B cell (primary cell): ENCODE data around the gene DNTTIP2. TPM values are rescaled to one million over a fixed set of nuclear protein-coding genes. Genes with fewer than 3 reads are reported as not detected.
A peak's percentile ranks its signal among the peaks of the same experiment; 100 is the strongest.

Experiments
- ATAC-seq: fragments of 200-7000 bp; cut with Tn5 transposase; one replicate; pipeline ENCODE4 v1.10.0; 2021; ENCODE audit warnings: low read depth, mild to moderate bottlenecking, moderate number of reproducible peaks, moderate library complexity
- CTCF ChIA-PET: fragments of 350-600 bp; sonication (Branson Sonifier 250); formaldehyde crosslinking; loops from one replicate; lab custom pipeline; 2021; ENCODE audit warnings: antibody characterized with exemption, inconsistent platforms; lab: Charles Lee
- POLR2A ChIA-PET: fragments of 350-600 bp; sonication (Branson Sonifier 250); formaldehyde crosslinking; loops from one replicate; lab custom pipeline; 2021; ENCODE audit warnings: antibody characterized with exemption; lab: Charles Lee
- DNase-seq: peaks from one replicate; pipeline ENCODE4 v3.0.0; 2013
- H2AFZ ChIP-seq: 2 replicates; pipeline ENCODE4 v1.6.1; 2012; ENCODE audit warnings: mild to moderate bottlenecking, low read depth, low read length; ENCODE audit not compliant: insufficient read depth, poor library complexity, severe bottlenecking
- H3K27ac ChIP-seq, 2 donors: 1 replicate in 1 of 2; 2 replicates in 1 of 2; pipeline ENCODE4 v1.5.1; 2012 to 2013; ENCODE audit warnings: low read length in 2 of 2, mild to moderate bottlenecking in 2 of 2, moderate library complexity in 1 of 2
- H3K27me3 ChIP-seq, 4 experiments: fragments of 200-600 bp in 1 of 4; sonication (generic) in 1 of 4; replicated peaks in 1 of 4; 1 replicate in 2 of 4; 2 replicates in 2 of 4; pipeline versions ENCODE4 v1.6.1 to v1.7.0; 2013 to 2016; ENCODE audit warnings: low read length in 3 of 4, mild to moderate bottlenecking in 2 of 4, mixed read lengths in 1 of 4, moderate library complexity in 1 of 4; ENCODE audit not compliant: insufficient read depth in 4 of 4, control insufficient read depth in 3 of 4; ENCODE audit errors: control extremely low read depth in 1 of 4
- H3K36me3 ChIP-seq, 2 experiments: replicated peaks in 1 of 2; 1 replicate in 1 of 2; 2 replicates in 1 of 2; pipeline versions ENCODE4 v1.6.1 to v1.7.1; 2013; ENCODE audit warnings: low read length in 1 of 2; ENCODE audit not compliant: insufficient read depth in 2 of 2, control insufficient read depth in 1 of 2; ENCODE audit errors: control extremely low read depth in 1 of 2, extremely low read depth in 1 of 2
- H3K4me1 ChIP-seq, 2 donors: fragments of 200-600 bp in 1 of 2; sonication (generic) in 1 of 2; 1 replicate in 1 of 2; 2 replicates in 1 of 2; pipeline versions ENCODE4 v1.5.1 to v1.6.1; 2013 to 2017; ENCODE audit warnings: low read length in 2 of 2; ENCODE audit not compliant: control insufficient read depth in 2 of 2, insufficient read depth in 2 of 2
- H3K4me2 ChIP-seq: replicated peaks from 2 replicates; pipeline ENCODE3; 2012; ENCODE audit warnings: mild to moderate bottlenecking, low read depth, low read length; ENCODE audit not compliant: poor library complexity, severe bottlenecking
- H3K4me3 ChIP-seq, 5 experiments: fragments of 200-600 bp in 1 of 5; sonication (generic) in 1 of 5; 1 replicate in 3 of 5; 2 replicates in 2 of 5; pipeline versions ENCODE4 v1.5.1 to v1.7.0; 2011 to 2016; ENCODE audit warnings: low read length in 4 of 5, mild to moderate bottlenecking in 4 of 5, low read depth in 2 of 5, control low read depth in 1 of 5, moderate library complexity in 1 of 5; ENCODE audit not compliant: insufficient read depth in 1 of 5; ENCODE audit errors: control extremely low read depth in 1 of 5, extremely low read depth in 1 of 5
- H3K79me2 ChIP-seq: fragments of 200-600 bp; sonication (generic); one replicate; pipeline ENCODE4 v1.6.0; 2016; ENCODE audit warnings: low read length; ENCODE audit not compliant: control insufficient read depth, insufficient read depth
- H3K9ac ChIP-seq: fragments of 200-600 bp; sonication (generic); 2 replicates; pipeline ENCODE4 v1.6.1; 2017; ENCODE audit warnings: mild to moderate bottlenecking, low read length, moderate library complexity
- H3K9me3 ChIP-seq, 3 donors: one replicate each; pipeline versions ENCODE4 v1.6.1 to v1.7.1; 2013; ENCODE audit warnings: low read length in 2 of 3; ENCODE audit not compliant: control insufficient read depth in 2 of 3, insufficient read depth in 1 of 3; ENCODE audit errors: control extremely low read depth in 1 of 3
- H4K20me1 ChIP-seq: 2 replicates; pipeline ENCODE4 v1.6.0; 2012; ENCODE audit warnings: mild to moderate bottlenecking, low read length; ENCODE audit not compliant: insufficient read depth, control insufficient read depth, poor library complexity, severe bottlenecking
- H3K27ac Mint-ChIP-seq: one replicate; pipeline ENCODE4 v1.8.0; 2021; ENCODE audit warnings: mixed read lengths
- H3K27me3 Mint-ChIP-seq: one replicate; pipeline ENCODE4 v1.8.0; 2021; ENCODE audit warnings: mixed read lengths
- H3K4me1 Mint-ChIP-seq: one replicate; pipeline ENCODE4 v1.8.0; 2021; ENCODE audit warnings: mixed read lengths
- H3K4me3 Mint-ChIP-seq: one replicate; pipeline ENCODE4 v1.8.0; 2021; ENCODE audit warnings: mixed read lengths
- H3K9me3 Mint-ChIP-seq: one replicate; pipeline ENCODE4 v1.8.0; 2022; ENCODE audit warnings: mixed read lengths; ENCODE audit not compliant: insufficient read depth
- CTCF ChIP-seq: fragments of 200-600 bp; IDR thresholded peaks from one replicate; pipeline ENCODE4 v1.8.0; 2022; ENCODE audit warnings: antibody characterized with exemption, mild to moderate bottlenecking
- EZH2 ChIP-seq: IDR thresholded peaks from 2 replicates; pipeline ENCODE4 v1.6.1; 2012; ENCODE audit warnings: borderline replicate concordance, low read depth, mild to moderate bottlenecking, moderate library complexity, low read length; ENCODE audit not compliant: insufficient read depth, poor library complexity, severe bottlenecking
- WGBS: methylation state at CpG from one replicate; pipeline ENCODE4 v1.1.5; 2013; ENCODE audit warnings: missing lambda C conversion rate; ENCODE audit not compliant: insufficient coverage; 5-methylcytosine and 5-hydroxymethylcytosine counted together
- intact Hi-C: fragments of 100-400 bp; cut with micrococcal nuclease; formaldehyde crosslinking; loops from one replicate; pipeline ENCODE4 v1.10.0; 2022
- polyA plus RNA-seq: library from polyadenylated mRNA; depleted of rRNA; stranded (reverse); fragments of >200 nt; gene quantifications from 2 replicates; pipeline ENCODE4 v1.2.3, GENCODE V29; 2012
- total RNA-seq, 2 donors: library from RNA; stranded (reverse); fragments of 120-200 nt in 1 of 2; gene quantifications; 1 replicate in 1 of 2; 2 replicates in 1 of 2; pipeline versions ENCODE4 v1.2.3 to v1.2.4, GENCODE V29; 2013 to 2022

The DNTTIP2 gene
- total and polyA plus RNA-seq, 2 donors (not counting 1 experiment from before 2014, with no cell fraction given), result 13.6 to 62.1 TPM

DNA sequence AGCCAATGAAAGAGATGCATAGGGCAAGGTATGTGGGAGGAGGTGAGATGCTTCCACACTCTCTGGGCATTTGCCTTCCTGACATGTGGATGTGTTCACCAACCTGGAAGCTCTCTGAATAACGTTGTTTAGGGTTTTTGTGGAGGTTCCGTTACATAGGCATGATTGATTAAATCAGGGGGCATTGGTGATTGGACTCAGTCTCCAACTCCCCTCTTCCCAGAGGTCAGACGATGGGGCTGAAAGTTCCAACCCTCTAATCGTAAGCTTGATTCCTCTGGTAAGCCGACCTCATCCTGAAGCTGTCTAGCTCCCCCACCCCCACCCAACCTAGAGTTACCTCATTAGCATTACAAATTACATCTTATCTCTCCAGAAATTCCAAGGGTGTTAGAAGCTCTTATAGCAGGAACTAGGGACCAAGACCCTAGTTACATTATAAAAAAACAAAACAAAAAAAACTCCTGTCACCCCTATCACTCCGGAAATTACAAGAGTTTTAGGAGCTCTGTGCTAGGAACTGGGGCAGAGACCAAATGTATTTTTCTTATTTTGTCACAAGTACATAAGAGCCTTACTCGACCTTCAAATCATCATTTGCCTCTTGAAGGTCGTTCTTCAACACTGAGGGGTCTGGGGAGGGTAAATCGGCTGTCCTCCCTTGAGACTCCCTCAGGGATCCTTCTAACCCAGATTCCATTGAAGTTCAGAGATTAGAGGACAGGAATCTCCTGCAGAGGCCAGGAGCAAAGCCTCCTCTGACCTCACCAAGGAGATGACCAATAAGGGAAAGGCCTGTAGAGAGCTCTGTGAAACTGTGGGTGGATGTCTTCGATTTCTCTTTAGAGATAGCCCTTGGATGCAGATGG is 58.2 kb downstream of the DNTTIP2 start:
- CTCF ChIA-PET, result interaction anchor here (1.0 to 17.3 kb wide), 2 partner anchors 25 to 192 kb away, joined by 4 to 858 read pairs; no protein-coding TSS in a partner anchor
- TF ChIP-seq EZH2 (no peak), CTCF (no peak)
- H3K27ac ChIP-seq, result no peak overlapping the region
- no peaks in the 10 kb centered on the region for H3K79me2 ChIP-seq
- H3K4me1 Mint-ChIP-seq, result peaks cover 16% of the 10 kb centered on the region
- H4K20me1 ChIP-seq, result no peaks in the 10 kb centered on the region
- no peak overlapping the region for H2AFZ ChIP-seq
- POLR2A ChIA-PET, result no interaction called here
- WGBS, result 97% methylated on average over 4 of the region's 10 CpGs
- no peaks in the 10 kb centered on the region for H3K9me3 ChIP-seq
- no peak for ATAC-seq
- no peaks in the 10 kb centered on the region for H3K9me3 Mint-ChIP-seq
- no peaks in the 10 kb centered on the region for H3K27me3 ChIP-seq
- DNase-seq, result no peak
- H3K4me3 ChIP-seq, result no peak overlapping the region
- H3K4me2 ChIP-seq, result no peak overlapping the region
- H3K9ac ChIP-seq, result no peak overlapping the region
- H3K27me3 Mint-ChIP-seq, result no peaks in the 10 kb centered on the region
- H3K27ac Mint-ChIP-seq, result no peak overlapping the region
- no peak overlapping the region for H3K4me3 Mint-ChIP-seq
- no peaks in the 10 kb centered on the region for H3K36me3 ChIP-seq
- intact Hi-C loops, result no loop called here
- peaks cover 14 to 22% of the 10 kb centered on the region in 2 donors for H3K4me1 ChIP-seq

DNA sequence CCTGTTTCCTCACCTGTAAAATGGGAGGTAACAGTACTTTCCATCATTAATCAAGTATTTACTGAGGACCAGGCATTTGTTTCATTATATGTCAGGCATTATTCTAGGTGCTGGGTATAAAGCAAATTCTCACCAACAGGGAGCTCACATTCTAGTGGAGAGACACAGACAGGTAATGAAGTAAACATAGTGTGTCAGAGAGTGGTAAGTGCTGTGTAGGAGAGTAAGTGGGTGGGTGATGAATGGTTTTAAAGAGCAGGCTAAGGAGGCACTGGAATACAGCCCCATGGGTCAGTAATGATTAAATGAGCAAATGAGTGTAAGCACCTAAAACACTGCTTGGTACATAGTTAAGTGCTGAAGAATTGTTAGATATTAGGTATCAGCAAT is 60.4 kb downstream of the DNTTIP2 start:
- H3K9ac ChIP-seq, result no peak overlapping the region
- peaks cover 14 to 22% of the 10 kb centered on the region in 2 donors for H3K4me1 ChIP-seq
- H3K9me3 ChIP-seq, result no peaks in the 10 kb centered on the region
- peak overlapping the region in 1 of 2 donors; percentile 18 for H3K27ac ChIP-seq
- H3K27ac Mint-ChIP-seq, result no peak overlapping the region
- no peaks in the 10 kb centered on the region for H3K36me3 ChIP-seq
- no peak for ATAC-seq
- H3K27me3 ChIP-seq, result no peaks in the 10 kb centered on the region
- ChIA-PET POLR2A (no interaction called here), CTCF (interaction anchor here (0.7 to 17.3 kb wide), 6 partner anchors 21 to 371 kb away, joined by 3 to 858 read pairs (median 4); partner anchors contain the start of gene FNBP1L)
- H2AFZ ChIP-seq, result peak overlapping the region; percentile 8
- intact Hi-C loops, result loop anchor here (10.0 kb wide), 1 partner anchor 514 kb away; no protein-coding TSS in a partner anchor
- H3K9me3 Mint-ChIP-seq, result no peaks in the 10 kb centered on the region
- peaks cover 17% of the 10 kb centered on the region for H3K4me1 Mint-ChIP-seq
- H3K4me3 Mint-ChIP-seq, result no peak overlapping the region
- H3K27me3 Mint-ChIP-seq, result no peaks in the 10 kb centered on the region
- no peaks in the 10 kb centered on the region for H3K79me2 ChIP-seq
- DNase-seq, result no peak
- TF ChIP-seq EZH2 (no peak), CTCF (no peak)
- no peak overlapping the region for H3K4me2 ChIP-seq
- H3K4me3 ChIP-seq, result no peak overlapping the region
- H4K20me1 ChIP-seq, result no peaks in the 10 kb centered on the region
